ENCODE measurements around the gene WARS2. TPM values are rescaled to one million over a fixed set of nuclear protein-coding genes. Genes with fewer than 3 reads are reported as not detected.
A peak's percentile ranks its signal among the peaks of the same experiment; 100 is the strongest.

The WARS2 gene
- total and polyA plus RNA-seq, 2 of the 8 experiments (the other 6 are each of a cell fraction or from before 2014, with no cell fraction given): 4.3 to 12.9 TPM

GRCh38 chr1:119007670-119008482, 132.6 kb downstream of the WARS2 start:
- Histone ChIP-seq H2AK5ac (ENCODE audit: low read depth, low read length) (no peak overlapping the region), H3K27me3 (replicated peaks in 1 of 4; ENCODE audit: control insufficient read depth in 3 of 4, extremely low read depth in 1 of 4, insufficient read depth in 3 of 4, low read length in 3 of 4) (peaks cover 56 to 69% (median 62%) of the 10 kb centered on the region in 4 experiments), H3K36me3 (ENCODE audit: control insufficient read depth in 2 of 4, insufficient read depth in 4 of 4, low read length in 3 of 4) (peaks cover 0 to 5% (median 0%) of the 10 kb centered on the region in 4 experiments; a peak in 1 of 8 replicates), H3K79me2 (ENCODE audit: control insufficient read depth in 1 of 2, insufficient read depth in 2 of 2, low read length in 2 of 2) (no peaks in the 10 kb centered on the region), H2BK12ac (ENCODE audit: low read depth, low read length) (0 out of 2 replicates have a peak overlapping the region, but pooled peaks have one; percentile 50), H3K14ac (ENCODE audit: insufficient read length) (no peak overlapping the region), H2BK120ac (replicated peaks; ENCODE audit: low read depth, low read length) (no peak overlapping the region), H3K4me3 (ENCODE audit: extremely low read depth in 1 of 4, insufficient read depth in 2 of 4, low read depth in 3 of 4, low read length in 4 of 4) (peak overlapping the region in 3 of 4 experiments; percentile 10 to 57 (median 27); a peak in 4 of 8 replicates), H3K9ac (replicated peaks in 1 of 4; ENCODE audit: extremely low read depth in 1 of 4, low read depth in 3 of 4, low read length in 3 of 4) (no peak overlapping the region), H3K23ac (ENCODE audit: insufficient read length) (no peak overlapping the region), H3K4ac (replicated peaks; ENCODE audit: insufficient read length, low read depth, low read length) (no peak overlapping the region), H3K27ac (ENCODE audit: low read depth, low read length) (no peak overlapping the region), H3K4me2 (ENCODE audit: insufficient read depth in 1 of 2, low read depth in 2 of 2, low read length in 2 of 2) (peak overlapping the region; percentile 53 to 82), H4K91ac (replicated peaks; ENCODE audit: insufficient read length, low read length) (no peak overlapping the region), H3K79me1 (ENCODE audit: low read depth, low read length) (no peaks in the 10 kb centered on the region), H2BK5ac (ENCODE audit: low read depth, low read length) (no peak overlapping the region), H4K8ac (ENCODE audit: extremely low read depth, insufficient read depth, low read length) (no peak overlapping the region), H3K18ac (ENCODE audit: extremely low read depth, low read length) (no peak overlapping the region), H2AFZ (ENCODE audit: low read length) (peak overlapping the region; percentile 12; the same call in 1 of the 2 replicates), H3K9me3 (ENCODE audit: insufficient read depth in 2 of 2, low read depth in 1 of 2, low read length in 1 of 2) (no peaks in the 10 kb centered on the region), H3K4me1 (replicated peaks in 1 of 4; ENCODE audit: control insufficient read depth in 3 of 4, insufficient read depth in 4 of 4, low read length in 3 of 4) (peaks cover 0 to 16% (median 9%) of the 10 kb centered on the region in 4 experiments; a peak in 6 of 7 replicates), H3K23me2 (ENCODE audit: low read depth, low read length) (peaks cover 2% of the 10 kb centered on the region; the same call in 1 of the 2 replicates), H4K20me1 (replicated peaks in 1 of 2; ENCODE audit: control insufficient read depth in 1 of 2, insufficient read depth in 2 of 2, low read length in 2 of 2) (peaks cover 0 to 9% of the 10 kb centered on the region in 2 experiments), H2BK15ac (ENCODE audit: low read length) (peak overlapping the region; percentile 12; the same call in 1 of the 2 replicates), H2BK20ac (ENCODE audit: low read length) (0 out of 2 replicates have a peak overlapping the region, but pooled peaks have one; percentile 26), H3K56ac (replicated peaks; ENCODE audit: insufficient read length, low read depth, low read length) (no peak overlapping the region), H4K5ac (ENCODE audit: insufficient read length, low read depth, low read length) (no peak overlapping the region)
- no peak for FAIRE-seq
- WGBS, 2 experiments (ENCODE audit: extremely low coverage in 1 of 2, insufficient coverage in 1 of 2, insufficient read length in 1 of 2, insufficient replicate concordance in 2 of 2, low coverage in 1 of 2, low lambda C conversion rate in 2 of 2, missing lambda C conversion rate in 1 of 2): 2% methylated on average over 53 of the region's 61 CpGs; no CpG with 5 or more reads in 1 of the 2 experiments
- POLR2A ChIA-PET (ENCODE audit: partially characterized antibody): interaction anchor here (0.7 to 0.9 kb wide), 3 partner anchors 22 to 48 kb away, joined by 3 to 4 read pairs (median 3); no protein-coding TSS in a partner anchor
- CTCF ChIA-PET (ENCODE audit: partially characterized antibody): interaction anchor here (0.6 to 3.2 kb wide), 41 partner anchors 8 to 990 kb away, joined by 3 to 24 read pairs (median 4); partner anchors contain the start of gene TBX15
- DNase-seq (ENCODE audit: low read depth in 1 of 2, low spot score in 2 of 2): peak in 1 of 2 experiments; percentile 74
- TF ChIP-seq EP300 (IDR thresholded peaks at IDR 0.05; ENCODE audit: borderline replicate concordance in 1 of 2, low read depth in 2 of 2, low read length in 2 of 2) (no peak), SUZ12 (IDR thresholded peaks at IDR 0.05; ENCODE audit: low read length) (peak; percentile 94), RNF2 (IDR thresholded peaks at IDR 0.05; ENCODE audit: borderline replicate concordance, low read depth, low read length, missing control alignments, poor library complexity, severe bottlenecking) (peak; percentile 84), CHD2 (IDR thresholded peaks at IDR 0.05; ENCODE audit: low read length) (no peak), EZH2 (IDR thresholded peaks at IDR 0.05; ENCODE audit: low read depth, low read length, severe bottlenecking) (peak; percentile 96), HDAC6 (IDR thresholded peaks at IDR 0.05; ENCODE audit: low read depth, low read length) (no peak), KDM4A (IDR thresholded peaks at IDR 0.05; ENCODE audit: low read depth, low read length, severe bottlenecking) (peak; percentile 77), MAFK (IDR thresholded peaks at IDR 0.05; ENCODE audit: low read depth, low read length) (no peak), CTBP2 (IDR thresholded peaks at IDR 0.05; ENCODE audit: borderline replicate concordance, insufficient read depth, insufficient read length, low read length) (peak; percentile 87)

Data from H1 (cell line).